ENCODE measurements around the gene SULT2B1.

The SULT2B1 gene

DNA sequence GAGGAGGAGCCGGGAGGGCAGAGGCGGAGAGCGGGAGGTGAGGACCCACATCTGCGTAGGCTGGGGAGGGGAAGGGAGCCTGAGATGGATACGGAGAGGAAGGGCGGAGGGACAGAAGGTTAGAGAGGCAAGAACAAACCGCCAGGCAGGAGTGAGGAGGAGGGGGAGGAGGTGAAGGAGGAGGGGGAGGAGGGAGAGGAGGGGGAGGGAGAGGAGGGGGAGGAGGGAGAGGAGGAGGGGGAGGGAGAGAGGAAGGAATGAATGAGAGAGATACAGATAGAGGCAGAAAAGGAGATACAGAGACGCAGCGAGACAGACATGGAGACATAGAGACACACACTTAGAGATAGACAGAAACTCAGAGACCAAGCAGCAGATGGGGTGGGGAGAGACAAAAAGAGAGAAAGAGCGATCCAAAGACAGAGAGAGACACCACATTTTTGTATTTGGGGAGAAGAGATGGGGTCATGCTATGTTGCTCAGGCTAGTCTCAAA is 94.8 kb downstream of the SULT2B1 start:
- peak overlapping the region in 9 of 10 experiments; percentile 60 to 71 (median 64); a peak in 13 of 20 replicates for H3K4me3 ChIP-seq
- H3K27ac ChIP-seq: peak overlapping the region; percentile 82 to 100 (median 97); a peak in 21 of 22 replicates
- H3K4me2 ChIP-seq: peak overlapping the region; percentile 72 to 100 (median 98)
- H4K20me1 ChIP-seq: no peaks in the 10 kb centered on the region
- H3K9ac ChIP-seq: peak overlapping the region; percentile 82 to 92 (median 87); a peak in 21 of 22 replicates
- H3K9me3 ChIP-seq (replicated peaks in 1 of 11): no peaks in the 10 kb centered on the region
- H3K4me1 ChIP-seq: peaks cover 53 to 80% (median 75%) of the 10 kb centered on the region in 10 experiments
- H3K27me3 ChIP-seq: no peaks in the 10 kb centered on the region
- TF ChIP-seq Cebpa-rat (IDR thresholded peaks at IDR 0.05): no peak
- no peaks in the 10 kb centered on the region for H3K36me3 ChIP-seq

DNA sequence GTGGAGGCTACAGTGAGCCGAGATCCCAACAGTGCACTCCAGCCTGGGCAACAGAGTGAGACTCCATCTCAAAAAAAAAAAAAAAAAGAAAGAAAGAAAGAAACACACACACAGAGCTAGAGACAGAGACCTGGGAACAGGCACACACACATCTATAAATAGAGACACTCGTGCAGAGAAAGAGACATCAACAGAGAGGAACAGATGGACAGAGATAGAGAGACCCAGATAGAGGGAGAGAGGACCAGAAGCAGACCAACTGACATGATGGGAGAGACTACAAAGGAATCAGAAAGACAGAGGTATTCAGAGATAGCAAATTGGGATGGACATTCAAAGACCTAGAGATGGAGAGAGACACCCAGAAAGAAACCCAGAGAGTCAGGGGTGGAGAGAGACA is 96.2 kb downstream of the SULT2B1 start:
- H3K36me3 ChIP-seq: no peaks in the 10 kb centered on the region
- H3K4me2 ChIP-seq: peak overlapping the region; percentile 62 to 88 (median 77)
- H4K20me1 ChIP-seq: no peaks in the 10 kb centered on the region
- H3K9me3 ChIP-seq (replicated peaks in 1 of 11): no peaks in the 10 kb centered on the region
- H3K4me1 ChIP-seq: peaks cover 64 to 86% (median 83%) of the 10 kb centered on the region in 10 experiments
- peak overlapping the region; percentile 81 to 92 (median 84); a peak in 21 of 22 replicates for H3K9ac ChIP-seq
- H3K27ac ChIP-seq: peak overlapping the region; percentile 94 to 100 (median 97)
- H3K27me3 ChIP-seq: no peaks in the 10 kb centered on the region
- TF ChIP-seq Cebpa-rat (IDR thresholded peaks at IDR 0.05): no peak
- H3K4me3 ChIP-seq: peak overlapping the region in 3 of 10 experiments; percentile 21 to 27 (median 23); a peak in 4 of 20 replicates
